ENCODE data around the gene CLCA2. TPM values are rescaled to one million over a fixed set of nuclear protein-coding genes. Genes with fewer than 3 reads are reported as not detected.

CLCA2 gene
- total RNA-seq, 4 donors from 2014 or later, result 113 to 422 (median 258) TPM

DNA sequence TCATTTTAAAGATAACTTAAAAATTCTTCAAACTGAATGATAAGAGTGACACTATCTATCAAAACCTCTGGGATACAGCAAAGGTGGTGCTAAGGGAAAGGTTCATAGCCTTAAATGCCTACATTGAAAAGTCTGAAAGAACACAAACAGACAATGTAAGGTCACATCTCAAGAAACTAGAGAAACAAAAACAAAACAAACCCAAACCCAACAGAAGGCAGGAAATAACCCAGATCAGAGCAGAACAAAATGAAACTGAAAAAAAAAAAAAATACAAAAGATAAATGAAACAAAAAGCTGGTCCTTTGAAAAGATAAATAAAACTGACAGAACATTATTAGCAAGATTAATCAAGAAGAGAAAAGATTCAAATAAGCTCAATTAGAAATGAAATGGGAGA is 34.7 kb upstream of the CLCA2 start:
- Histone ChIP-seq H3K4me1 (peaks cover 0 to 29% (median 10%) of the 10 kb centered on the region in 3 donors), H3K27me3 (no peaks in the 10 kb centered on the region), H3K4me3 (no peak overlapping the region), H3K9me3 (no peaks in the 10 kb centered on the region), H3K27ac (peak overlapping the region in 2 of 4 donors; percentile 32 to 43), H3K36me3 (no peaks in the 10 kb centered on the region)
- TF ChIP-seq, protein P1, sequence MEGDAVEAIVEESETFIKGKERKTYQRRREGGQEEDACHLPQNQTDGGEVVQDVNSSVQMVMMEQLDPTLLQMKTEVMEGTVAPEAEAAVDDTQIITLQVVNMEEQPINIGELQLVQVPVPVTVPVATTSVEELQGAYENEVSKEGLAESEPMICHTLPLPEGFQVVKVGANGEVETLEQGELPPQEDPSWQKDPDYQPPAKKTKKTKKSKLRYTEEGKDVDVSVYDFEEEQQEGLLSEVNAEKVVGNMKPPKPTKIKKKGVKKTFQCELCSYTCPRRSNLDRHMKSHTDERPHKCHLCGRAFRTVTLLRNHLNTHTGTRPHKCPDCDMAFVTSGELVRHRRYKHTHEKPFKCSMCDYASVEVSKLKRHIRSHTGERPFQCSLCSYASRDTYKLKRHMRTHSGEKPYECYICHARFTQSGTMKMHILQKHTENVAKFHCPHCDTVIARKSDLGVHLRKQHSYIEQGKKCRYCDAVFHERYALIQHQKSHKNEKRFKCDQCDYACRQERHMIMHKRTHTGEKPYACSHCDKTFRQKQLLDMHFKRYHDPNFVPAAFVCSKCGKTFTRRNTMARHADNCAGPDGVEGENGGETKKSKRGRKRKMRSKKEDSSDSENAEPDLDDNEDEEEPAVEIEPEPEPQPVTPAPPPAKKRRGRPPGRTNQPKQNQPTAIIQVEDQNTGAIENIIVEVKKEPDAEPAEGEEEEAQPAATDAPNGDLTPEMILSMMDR (IDR thresholded peaks at IDR 0.05), result no peak
- TF ChIP-seq POLR2A (IDR thresholded peaks at IDR 0.05), result no peak
- no peak for DNase-seq
- intact Hi-C loops (cut with DNase I), result loop anchor here (10.0 kb wide), 1 partner anchor 105 kb away; no protein-coding TSS in a partner anchor

DNA sequence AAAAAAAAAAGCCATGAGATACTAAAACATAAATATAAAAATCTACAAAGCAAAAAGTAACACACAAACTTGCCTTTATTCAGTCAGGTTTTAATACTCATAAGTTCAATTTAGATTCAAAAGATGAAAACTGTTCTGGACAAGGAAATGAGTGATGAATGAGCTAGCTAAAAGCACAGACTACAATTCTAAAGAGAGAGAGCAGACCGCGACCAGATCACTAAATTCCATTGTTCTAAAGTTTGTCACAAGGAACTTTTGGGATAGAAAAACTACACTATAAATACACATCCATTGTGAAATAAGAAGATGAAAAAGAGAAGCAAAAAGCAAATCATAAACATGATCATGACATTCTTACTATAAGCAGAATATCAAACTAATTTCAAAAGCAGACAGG is 29.6 kb upstream of the CLCA2 start:
- H3K27ac ChIP-seq, result peak overlapping the region in 1 of 4 donors; percentile 91
- intact Hi-C loops (cut with DNase I), result no loop called here
- no peaks in the 10 kb centered on the region for H3K36me3 ChIP-seq
- WGBS, 2 donors, result 27 to 43% methylated on average over 2 of the region's 2 CpGs
- peaks cover 7 to 44% (median 11%) of the 10 kb centered on the region in 3 donors for H3K4me1 ChIP-seq
- no peaks in the 10 kb centered on the region for H3K27me3 ChIP-seq
- DNase-seq, result no peak
- peak overlapping the region in 2 of 4 donors; percentile 85 to 87 for H3K4me3 ChIP-seq
- no peaks in the 10 kb centered on the region for H3K9me3 ChIP-seq
- TF ChIP-seq POLR2A (IDR thresholded peaks at IDR 0.05), result no peak
- TF ChIP-seq, protein P1 (IDR thresholded peaks at IDR 0.05), result no peak

- peak in 2 of 4 donors; percentile 44 to 82 for TF ChIP-seq POLR2A (IDR thresholded peaks at IDR 0.05)
- TF ChIP-seq, protein P1 (IDR thresholded peaks at IDR 0.05), result no peak
- Histone ChIP-seq H3K27me3 (no peaks in the 10 kb centered on the region), H3K9me3 (no peaks in the 10 kb centered on the region), H3K4me3 (peak within 1 kb of the TSS; percentile 85 to 92 (median 86)), H3K36me3 (no peaks in the 10 kb centered on the region), H3K4me1 (peaks cover 7 to 39% (median 11%) of the 10 kb centered on the region in 3 donors), H3K27ac (peak within 1 kb of the TSS; percentile 87 to 91 (median 89))
- WGBS, 2 donors, result 0 to 1% methylated on average over 9 to 12 of the region's 56 CpGs
- intact Hi-C loops (cut with DNase I), result no loop called here
- DNase-seq, result peak; percentile 55
These were observed 28.0 kb upstream of the CLCA2 start, which contains the start of gene ODF2L for GRCh38 chr1:86395751-86396497. ODF2L (minus strand) TSS chr1:86396323; CDS start chr1:86387027, 9,296 bp downstream.

- TF ChIP-seq, protein P1 (IDR thresholded peaks at IDR 0.05), result no peak
- TF ChIP-seq POLR2A (IDR thresholded peaks at IDR 0.05), result peak in 1 of 4 donors; percentile 2
These were observed 27.5 kb upstream of the CLCA2 start for GRCh38 chr1:86396498-86396890.

GRCh38 chr1:86409416-86410021 is 14.5 kb upstream of the CLCA2 start:
- 88 to 98% methylated on average over 6 of the region's 6 CpGs for WGBS, 2 donors
- Histone ChIP-seq H3K4me1 (no peaks in the 10 kb centered on the region), H3K36me3 (no peaks in the 10 kb centered on the region), H3K9me3 (no peaks in the 10 kb centered on the region), H3K27ac (no peak overlapping the region), H3K4me3 (no peak overlapping the region), H3K27me3 (no peaks in the 10 kb centered on the region)
- intact Hi-C loops (cut with DNase I), result no loop called here
- DNase-seq, result no peak
- TF ChIP-seq POLR2A (IDR thresholded peaks at IDR 0.05), result no peak
- TF ChIP-seq, protein P1 (IDR thresholded peaks at IDR 0.05), result no peak

More at GRCh38 chr1:86396498-86396890, 27.5 kb upstream of the CLCA2 start:
- Histone ChIP-seq H3K4me1 (peaks cover 7 to 39% (median 11%) of the 10 kb centered on the region in 3 donors), H3K36me3 (no peaks in the 10 kb centered on the region), H3K9me3 (no peaks in the 10 kb centered on the region), H3K4me3 (peak overlapping the region; percentile 85 to 92 (median 86)), H3K27ac (peak overlapping the region; percentile 87 to 91 (median 89)), H3K27me3 (no peaks in the 10 kb centered on the region)
- no peak for DNase-seq
- 1 to 4% methylated on average over 9 of the region's 9 CpGs for WGBS, 2 donors
- intact Hi-C loops (cut with DNase I), result no loop called here

All from esophagus squamous epithelium (tissue), 5 donors.